Inflammatory macrophage (primary cell): ENCODE results near the gene CTNNA2.

ENCODE experiments used
- DNase-seq, 2 donors: peaks; one replicate each; pipeline ENCODE4 v3.0.0-alpha.2; 2020 to 2022

CTNNA2 gene

GRCh38 chr2:79612999-79613398 is 100.1 kb downstream of the CTNNA2 start:
- DNase-seq: no peak

- DNase-seq: no peak
These were observed 106.6 kb downstream of the CTNNA2 start for GRCh38 chr2:79619442-79619841.

GRCh38 chr2:79619976-79620375 is 107.1 kb downstream of the CTNNA2 start:
- DNase-seq: no peak

DNA sequence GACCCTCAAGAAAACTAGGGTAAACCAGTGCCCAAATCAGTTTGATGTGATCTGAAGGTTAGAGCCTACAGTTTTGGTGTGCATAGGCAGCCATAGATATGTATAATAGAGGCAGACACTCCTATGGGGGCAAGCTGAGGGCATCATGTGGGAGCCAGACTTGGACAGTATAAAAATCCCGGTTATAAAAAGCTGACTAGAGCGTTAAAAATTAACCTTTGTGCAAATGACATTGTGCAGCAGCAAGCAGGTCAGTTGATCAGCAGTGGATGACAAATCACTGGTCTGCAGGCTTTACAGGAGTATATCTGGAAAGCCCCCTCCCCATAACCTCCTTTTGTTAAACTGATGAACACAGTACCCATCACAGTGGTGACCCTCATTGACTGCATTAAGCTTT is 107.8 kb downstream of the CTNNA2 start:
- no peak for DNase-seq

DNA sequence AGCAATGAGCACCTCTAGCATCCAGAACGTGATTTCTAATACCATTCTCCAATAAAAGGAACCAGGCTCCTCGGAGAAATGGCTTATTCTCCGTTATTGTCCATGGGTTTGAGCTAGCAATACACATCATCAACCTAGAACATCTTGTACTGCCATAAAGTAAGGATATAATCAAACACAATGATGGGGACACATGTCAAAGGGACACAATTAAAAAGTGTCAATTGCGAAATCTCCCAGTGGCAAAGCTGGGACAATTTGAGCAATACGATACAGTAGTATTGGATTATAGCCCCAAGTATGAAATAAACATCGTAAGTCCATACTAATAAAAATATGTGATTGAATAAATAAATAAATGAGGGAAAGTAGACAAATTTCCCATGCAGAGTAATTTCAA is 108.4 kb downstream of the CTNNA2 start:
- DNase-seq: no peak

DNA sequence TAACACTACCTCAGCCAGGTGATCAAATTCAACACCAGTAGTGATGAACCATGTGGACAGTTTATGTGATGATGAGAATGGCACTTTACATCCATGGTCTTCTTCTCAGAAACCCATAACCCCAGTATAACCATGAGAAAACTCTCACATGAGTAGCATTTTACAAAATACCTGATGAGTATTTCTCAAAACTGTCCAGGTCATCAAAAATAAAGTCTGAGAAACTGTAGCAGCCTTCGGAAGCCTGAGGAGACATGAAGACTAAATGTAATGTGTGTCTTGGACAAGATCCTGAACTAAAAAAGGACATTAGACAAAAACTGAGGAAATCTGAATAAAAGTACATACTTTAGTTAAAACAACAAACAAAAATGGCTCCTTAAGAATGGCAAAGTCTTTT is 108.9 kb downstream of the CTNNA2 start:
- no peak for DNase-seq

DNA sequence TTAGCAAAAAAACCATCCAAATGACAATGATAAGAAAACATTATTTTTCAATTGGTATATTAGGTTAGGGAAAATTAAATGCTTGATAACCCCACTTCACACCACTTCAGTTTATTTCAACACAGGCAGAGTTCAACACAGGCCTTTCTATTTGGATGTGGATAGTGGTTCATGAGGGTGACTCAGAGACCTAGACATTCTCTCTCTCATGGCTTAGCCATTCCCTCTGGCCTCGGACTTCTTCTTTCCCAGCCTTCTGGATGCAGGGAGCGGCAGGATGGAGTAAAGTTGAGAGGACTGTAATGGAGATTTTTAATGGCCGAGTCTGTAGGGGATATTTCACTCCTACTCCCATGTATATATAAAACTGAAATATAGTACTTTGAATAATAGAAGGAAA is 109.7 kb downstream of the CTNNA2 start:
- no peak for DNase-seq

DNA sequence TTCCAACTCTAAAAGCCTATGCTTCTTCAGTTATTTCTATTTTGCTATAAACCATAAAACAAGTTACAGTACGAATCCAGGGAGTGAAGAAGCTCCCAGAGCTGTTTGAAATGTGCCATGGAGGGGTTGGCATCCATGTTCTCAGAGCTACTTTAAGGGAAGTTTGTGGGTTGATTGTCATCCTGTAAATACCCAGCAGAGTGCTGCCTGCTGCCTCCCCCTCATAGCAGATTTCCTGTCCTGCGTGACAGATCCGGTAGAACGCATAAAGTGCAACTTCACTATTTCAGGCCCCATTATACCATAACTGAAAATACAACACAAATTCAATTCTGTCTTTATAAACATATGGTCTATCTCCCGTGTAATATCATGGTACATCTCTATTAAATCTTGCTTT is 114.4 kb downstream of the CTNNA2 start:
- DNase-seq: no peak

GRCh38 chr2:79630060-79630459 is 117.2 kb downstream of the CTNNA2 start:
- DNase-seq: no peak

GRCh38 chr2:79630972-79631557 is 118.2 kb downstream of the CTNNA2 start:
- DNase-seq: no peak

- DNase-seq: no peak
These were observed 125.6 kb downstream of the CTNNA2 start for GRCh38 chr2:79638410-79638809.

DNA sequence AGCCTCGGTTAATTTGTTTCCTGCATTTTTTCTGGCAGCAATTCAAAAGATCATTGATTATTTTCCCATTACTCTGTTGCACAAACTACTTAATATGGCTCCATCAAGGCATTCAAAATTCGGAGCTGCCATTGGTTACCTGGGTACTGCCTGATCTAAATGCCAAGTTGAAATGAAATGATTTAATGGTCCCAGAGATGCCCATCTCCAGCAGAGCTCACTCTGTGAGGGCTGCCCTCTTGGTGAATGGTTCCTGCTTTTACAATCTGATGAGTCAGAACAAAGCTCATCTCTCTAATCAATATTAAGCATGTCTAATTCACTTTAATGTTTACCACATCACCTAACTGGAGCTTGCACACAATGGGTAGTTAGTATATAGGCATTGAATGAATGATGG is 126.1 kb downstream of the CTNNA2 start:
- no peak for DNase-seq

DNA sequence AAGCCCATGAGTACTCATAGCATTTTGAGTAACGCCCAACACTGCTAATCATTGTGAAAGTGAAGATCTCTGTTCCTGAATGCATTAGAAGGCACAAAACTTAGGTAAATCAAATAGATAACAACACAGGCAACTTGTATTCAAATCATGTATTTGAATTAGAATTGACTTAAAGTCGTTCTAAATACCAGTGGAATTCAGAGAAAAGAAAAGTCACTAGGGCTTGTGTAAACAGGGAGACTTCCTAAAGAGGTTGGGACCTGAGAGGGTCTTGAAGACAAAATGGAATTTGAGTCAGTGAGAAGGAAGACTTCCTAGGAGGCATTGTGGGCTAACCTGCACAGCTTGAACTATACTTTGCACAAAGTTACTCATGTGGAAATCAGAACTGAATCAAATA is 127.2 kb downstream of the CTNNA2 start:
- DNase-seq: no peak

GRCh38 chr2:79649531-79649930 is 136.7 kb downstream of the CTNNA2 start:
- no peak for DNase-seq

DNA sequence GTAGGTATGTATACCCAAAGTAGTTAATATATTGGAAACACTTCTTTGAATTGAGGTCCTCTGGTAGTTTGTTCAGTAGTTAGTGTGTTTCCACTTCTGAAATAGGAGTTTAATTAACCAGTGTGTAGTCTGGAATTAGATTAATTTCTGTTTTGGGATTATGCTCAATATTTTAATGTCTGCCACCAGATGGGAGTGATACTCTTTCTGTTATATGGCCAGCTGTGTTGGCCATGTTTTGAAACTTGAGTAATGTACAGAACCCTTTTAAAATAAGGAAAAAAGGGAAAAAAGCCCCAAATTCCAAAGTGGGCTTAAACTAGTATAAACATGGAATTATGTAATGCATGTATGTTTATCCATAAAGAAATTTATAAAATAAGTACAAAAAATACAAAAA is 147.7 kb downstream of the CTNNA2 start:
- no peak for DNase-seq

- no peak for DNase-seq
These were observed 152.2 kb downstream of the CTNNA2 start for GRCh38 chr2:79665091-79665490.

- DNase-seq: no peak
These were observed 153.6 kb downstream of the CTNNA2 start for GRCh38 chr2:79666430-79666829.

DNA sequence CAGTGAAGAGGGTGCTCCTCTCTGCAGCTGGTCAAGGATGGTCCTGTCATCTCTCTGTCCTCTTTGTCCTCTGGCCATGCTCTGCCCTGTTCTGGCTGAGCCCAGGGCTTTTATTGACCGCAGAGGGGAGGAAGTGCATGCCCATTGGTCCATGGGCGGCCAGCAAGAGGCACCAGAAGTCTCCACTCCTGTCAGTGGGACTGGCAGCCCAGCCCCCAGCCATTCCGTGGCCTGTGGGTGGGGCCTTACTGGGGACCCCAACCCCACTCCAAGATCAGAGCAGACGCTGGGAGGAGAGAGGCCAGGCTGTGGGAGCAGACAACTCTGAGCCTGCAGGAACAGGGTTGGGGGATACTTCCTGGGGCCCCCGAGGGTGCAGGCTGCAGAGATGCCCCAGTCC is 156.9 kb downstream of the CTNNA2 start:
- DNase-seq: no peak

DNA sequence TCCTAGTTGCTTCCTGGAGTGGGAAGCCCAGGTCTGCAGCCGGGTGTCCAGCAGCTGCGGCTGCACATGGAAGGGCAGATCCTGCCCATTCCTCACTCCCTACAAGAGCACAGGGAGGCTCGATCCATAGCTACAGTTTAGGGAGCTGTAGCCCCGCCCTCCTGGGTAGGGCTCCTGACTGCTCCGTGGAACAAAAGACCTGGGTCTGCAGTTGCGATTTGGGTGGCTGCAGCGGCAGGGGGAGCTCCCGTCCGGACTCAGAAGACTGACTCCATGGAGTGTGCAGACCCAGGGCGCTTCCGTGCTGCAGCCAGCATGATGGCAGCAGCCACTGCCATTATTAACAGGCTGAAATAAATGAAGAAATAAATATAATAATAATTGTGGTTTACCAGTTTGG is 157.3 kb downstream of the CTNNA2 start:
- no peak for DNase-seq

DNA sequence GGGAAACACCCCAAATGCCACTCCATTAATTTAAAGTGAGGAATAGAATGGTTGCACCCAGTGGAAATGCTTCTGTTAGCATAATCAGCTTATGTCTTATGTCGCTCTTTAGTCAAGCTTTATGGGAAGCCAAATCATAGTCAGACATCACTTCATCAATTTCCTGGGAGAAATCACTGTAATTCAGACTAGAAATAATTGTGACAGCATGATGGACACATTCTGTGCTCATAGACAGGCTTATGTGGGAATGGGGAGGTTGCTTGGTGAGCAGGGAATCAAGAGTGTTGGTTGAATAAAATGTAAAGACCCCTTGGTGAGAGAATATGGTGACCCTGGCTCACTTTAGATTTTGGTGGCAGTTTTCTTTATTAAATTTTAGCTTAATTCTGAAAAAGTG is 174.0 kb downstream of the CTNNA2 start:
- no peak for DNase-seq

DNA sequence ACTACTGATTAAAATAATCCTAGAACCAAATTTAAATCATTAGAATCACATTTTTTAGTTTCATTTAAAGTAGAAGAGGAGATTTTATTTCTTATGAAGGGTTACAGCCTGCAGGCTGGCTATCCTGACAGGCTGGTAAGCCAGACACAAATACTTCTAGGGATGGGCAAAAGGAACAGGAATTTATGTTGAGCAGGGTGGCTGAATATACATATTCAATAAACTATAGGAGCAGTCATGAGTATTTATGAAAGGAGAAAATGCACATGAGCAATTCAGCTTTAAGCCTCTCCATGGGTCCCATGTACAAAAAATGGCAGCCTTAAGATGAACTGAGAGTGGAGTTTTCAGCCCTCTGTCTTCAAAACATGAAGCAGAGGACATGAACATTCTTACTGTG is 182.4 kb downstream of the CTNNA2 start:
- no peak for DNase-seq

DNA sequence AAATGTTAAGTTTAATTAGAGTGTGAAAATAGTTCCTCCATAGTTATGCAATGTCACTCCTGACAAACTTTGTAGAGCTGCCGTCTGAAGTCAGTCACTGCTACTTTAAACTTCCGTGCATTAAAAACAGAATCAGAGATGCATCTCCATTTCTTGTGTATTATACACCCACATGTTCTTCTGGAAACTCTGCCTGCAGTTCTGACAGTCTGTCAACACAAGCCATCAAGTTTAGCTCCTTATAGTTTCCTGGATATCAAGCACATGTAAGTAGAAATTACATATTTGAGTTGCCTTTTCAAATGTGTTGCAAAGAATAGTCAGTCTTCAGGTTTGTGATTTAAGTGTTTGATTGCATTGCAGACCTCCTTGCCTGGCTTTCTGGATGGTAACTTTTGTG is 184.3 kb downstream of the CTNNA2 start:
- DNase-seq: no peak

- no peak for DNase-seq
These were observed 187.8 kb downstream of the CTNNA2 start for GRCh38 chr2:79700651-79701050.

GRCh38 chr2:79702905-79703304 is 190.1 kb downstream of the CTNNA2 start:
- no peak for DNase-seq

GRCh38 chr2:79711098-79711497 is 198.2 kb downstream of the CTNNA2 start:
- no peak for DNase-seq
